ENCODE data around the gene APOC4.
"Not testable (repeated sequence)": the region's sequence is repeated elsewhere in the genome, so short reads cannot be mapped to it uniquely, and the experiment has no call there.

APOC4 gene

DNA sequence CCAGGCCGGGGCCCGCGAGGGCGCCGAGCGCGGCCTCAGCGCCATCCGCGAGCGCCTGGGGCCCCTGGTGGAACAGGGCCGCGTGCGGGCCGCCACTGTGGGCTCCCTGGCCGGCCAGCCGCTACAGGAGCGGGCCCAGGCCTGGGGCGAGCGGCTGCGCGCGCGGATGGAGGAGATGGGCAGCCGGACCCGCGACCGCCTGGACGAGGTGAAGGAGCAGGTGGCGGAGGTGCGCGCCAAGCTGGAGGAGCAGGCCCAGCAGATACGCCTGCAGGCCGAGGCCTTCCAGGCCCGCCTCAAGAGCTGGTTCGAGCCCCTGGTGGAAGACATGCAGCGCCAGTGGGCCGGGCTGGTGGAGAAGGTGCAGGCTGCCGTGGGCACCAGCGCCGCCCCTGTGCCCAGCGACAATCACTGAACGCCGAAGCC, 33.2 kb upstream of the APOC4 start:
- Mint-ChIP-seq H3K4me1 (peaks cover 8% of the 10 kb centered on the region), H3K27me3 (peaks cover 42% of the 10 kb centered on the region)

DNA sequence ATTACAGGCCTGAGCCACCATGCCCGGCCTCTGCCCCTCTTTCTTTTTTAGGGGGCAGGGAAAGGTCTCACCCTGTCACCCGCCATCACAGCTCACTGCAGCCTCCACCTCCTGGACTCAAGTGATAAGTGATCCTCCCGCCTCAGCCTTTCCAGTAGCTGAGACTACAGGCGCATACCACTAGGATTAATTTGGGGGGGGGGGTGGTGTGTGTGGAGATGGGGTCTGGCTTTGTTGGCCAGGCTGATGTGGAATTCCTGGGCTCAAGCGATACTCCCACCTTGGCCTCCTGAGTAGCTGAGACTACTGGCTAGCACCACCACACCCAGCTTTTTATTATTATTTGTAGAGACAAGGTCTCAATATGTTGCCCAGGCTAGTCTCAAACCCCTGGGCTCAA, 32.3 kb upstream of the APOC4 start:
- DNase-seq (no peak), ATAC-seq (no peak)
- Mint-ChIP-seq H3K4me3 (no peak overlapping the region), H3K27me3 (peaks cover 48% of the 10 kb centered on the region), H3K36me3 (ENCODE audit: low read depth) (no peaks in the 10 kb centered on the region), H3K27ac (no peak overlapping the region), H3K9me3 (no peaks in the 10 kb centered on the region), H3K4me1 (peaks cover 14% of the 10 kb centered on the region)

More for the DNA sequence above, 33.2 kb upstream of the APOC4 start:
- Mint-ChIP-seq H3K36me3 (ENCODE audit: low read depth) (peaks cover 2% of the 10 kb centered on the region), H3K9me3 (no peaks in the 10 kb centered on the region), H3K4me3 (no peak overlapping the region), H3K27ac (no peak overlapping the region)
- ATAC-seq (no peak), DNase-seq (no peak)

DNA sequence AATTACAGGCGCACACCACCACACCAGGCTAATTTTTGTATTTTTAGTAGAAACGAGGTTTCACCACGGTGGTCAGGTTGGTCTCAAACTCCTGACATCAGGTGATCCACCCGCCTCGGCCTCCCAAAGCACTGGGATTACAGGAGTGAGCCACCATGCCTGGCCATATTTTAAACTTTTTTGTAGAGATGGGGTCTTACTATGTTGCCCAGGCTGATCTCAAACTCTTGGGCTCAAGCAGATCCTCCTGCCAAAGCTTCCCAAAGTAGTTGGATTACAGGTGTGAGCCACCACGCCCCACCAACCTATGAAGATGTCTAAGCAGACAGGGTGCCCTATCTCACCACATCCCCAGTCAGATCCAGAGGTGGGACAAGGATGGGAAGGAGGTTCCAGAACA, 30.1 kb upstream of the APOC4 start:
- H3K36me3 Mint-ChIP-seq (ENCODE audit: low read depth); H3K4me1 Mint-ChIP-seq; ATAC-seq; H3K4me3 Mint-ChIP-seq; H3K27ac Mint-ChIP-seq; DNase-seq; H3K9me3 Mint-ChIP-seq: not testable (repeated sequence)
- peaks cover 34% of the 10 kb centered on the region for H3K27me3 Mint-ChIP-seq

DNA sequence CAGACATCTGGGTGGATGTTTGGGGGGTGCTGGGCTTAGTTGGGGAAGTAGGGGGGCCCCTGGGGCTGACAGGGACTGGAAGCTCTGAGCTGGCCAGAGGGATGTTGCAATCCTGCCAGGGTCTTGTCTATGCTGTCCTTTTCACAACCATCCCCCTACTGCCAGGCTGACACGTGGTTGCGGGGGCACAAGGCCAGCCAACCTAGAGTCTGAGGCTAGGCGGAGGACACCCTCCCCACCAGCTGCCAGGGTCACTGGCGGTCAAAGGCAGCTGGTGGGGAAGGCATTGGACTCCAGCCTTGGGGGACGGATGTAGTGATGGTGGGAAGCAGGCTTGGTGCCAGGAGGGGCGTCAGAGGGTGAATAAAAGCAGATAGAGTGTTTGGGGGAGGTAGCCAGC, 29.2 kb upstream of the APOC4 start:
- Mint-ChIP-seq H3K27ac (no peak overlapping the region), H3K27me3 (peaks cover 30% of the 10 kb centered on the region), H3K36me3 (ENCODE audit: low read depth) (no peaks in the 10 kb centered on the region), H3K4me3 (no peak overlapping the region), H3K4me1 (peaks cover 8% of the 10 kb centered on the region), H3K9me3 (no peaks in the 10 kb centered on the region)
- DNase-seq (no peak), ATAC-seq (no peak)

DNA sequence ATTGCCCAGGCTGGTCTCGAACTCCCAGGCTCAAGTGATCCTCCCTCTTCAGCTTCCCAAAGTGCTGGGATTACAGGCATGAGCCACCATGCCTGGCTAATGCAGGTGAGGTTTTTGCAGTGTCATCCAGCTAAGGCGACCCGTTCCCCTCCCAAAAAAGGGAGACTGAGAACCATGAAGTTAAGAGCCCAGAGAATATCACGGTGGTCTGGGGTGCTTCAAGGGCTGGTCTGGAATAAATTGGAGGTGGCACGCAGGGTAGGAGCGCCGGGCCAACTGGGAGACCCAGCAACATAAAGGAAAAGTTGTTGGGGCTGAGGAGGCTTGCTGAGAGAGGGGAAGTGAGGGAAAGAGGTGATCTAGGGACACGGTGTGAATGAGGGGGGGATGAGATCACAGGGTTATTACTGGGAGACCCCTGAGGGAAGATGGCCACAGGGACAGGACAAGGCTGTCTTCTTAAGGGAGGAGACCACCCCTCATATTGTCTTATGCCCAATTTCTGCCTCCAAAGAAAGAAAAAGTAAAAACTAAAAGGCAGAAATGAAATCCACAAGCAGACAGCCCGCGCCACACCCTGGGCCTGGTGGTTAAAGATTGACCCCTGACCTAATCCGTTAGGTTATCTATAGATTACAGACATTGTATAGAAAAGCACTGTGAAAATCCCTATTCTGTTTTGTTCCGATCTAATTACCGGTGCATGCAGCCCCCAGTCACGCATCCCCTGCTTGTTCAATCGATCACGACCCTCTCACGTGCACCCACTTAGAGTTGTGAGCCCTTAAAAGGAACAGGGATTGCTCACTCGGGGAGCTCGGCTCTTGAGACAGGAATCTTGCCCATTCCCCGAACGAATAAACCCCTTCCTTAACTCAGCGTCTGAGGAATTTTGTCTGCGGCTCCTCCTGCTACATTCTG, 28.3 kb upstream of the APOC4 start:
- not testable (repeated sequence) for ATAC-seq; H3K4me1 Mint-ChIP-seq; DNase-seq; H3K9me3 Mint-ChIP-seq; H3K36me3 Mint-ChIP-seq (ENCODE audit: low read depth)
- Mint-ChIP-seq H3K27ac (peak overlapping the region; percentile 35), H3K27me3 (peaks cover 27% of the 10 kb centered on the region), H3K4me3 (peak overlapping the region; percentile 84)

DNA sequence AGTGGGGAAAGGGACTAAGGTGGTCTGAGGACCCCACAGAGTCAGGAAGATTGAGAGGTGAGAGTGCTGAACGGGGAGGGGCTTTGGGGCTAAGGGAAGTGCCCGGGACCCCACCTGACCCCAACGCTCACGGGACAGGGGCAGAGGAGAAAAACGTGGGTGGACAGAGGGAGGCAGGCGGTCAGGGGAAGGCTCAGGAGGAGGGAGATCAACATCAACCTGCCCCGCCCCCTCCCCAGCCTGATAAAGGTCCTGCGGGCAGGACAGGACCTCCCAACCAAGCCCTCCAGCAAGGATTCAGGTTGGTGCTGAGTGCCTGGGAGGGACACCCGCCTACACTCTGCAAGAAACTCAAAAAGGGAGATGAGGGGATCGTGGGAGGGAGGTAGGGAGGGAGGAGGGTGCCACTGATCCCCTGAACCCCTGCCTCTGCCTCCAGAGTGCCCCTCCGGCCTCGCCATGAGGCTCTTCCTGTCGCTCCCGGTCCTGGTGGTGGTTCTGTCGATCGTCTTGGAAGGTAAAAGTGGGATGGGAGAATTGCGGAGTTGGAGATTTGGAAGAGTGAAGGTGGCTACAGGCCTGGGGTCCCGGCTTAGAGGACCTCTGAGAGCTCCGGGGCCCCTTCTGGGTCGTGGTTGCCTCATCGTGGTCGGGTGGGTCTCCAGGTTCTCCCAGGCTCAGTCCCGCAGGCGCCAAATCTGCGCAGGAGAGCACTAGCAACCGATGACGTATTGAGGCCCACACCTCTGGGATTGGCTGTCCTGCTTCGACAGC, 27.4 kb upstream of the APOC4 start, which contains the start of gene APOC1:
Gene APOC1 (plus strand): TSS at position 176 of the 774 bp plus-strand sequence. CDS start 284 bp downstream, at position 460.
- not testable (repeated sequence) for H3K4me1 Mint-ChIP-seq; H3K36me3 Mint-ChIP-seq (ENCODE audit: low read depth); H3K9me3 Mint-ChIP-seq
- peak; percentile 98 for ATAC-seq
- H3K27me3 Mint-ChIP-seq = peaks cover 27% of the 10 kb centered on the region
- DNase-seq = peak; percentile 79
- peak within 1 kb of the TSS; percentile 85 for H3K27ac Mint-ChIP-seq
- H3K4me3 Mint-ChIP-seq = peak within 1 kb of the TSS; percentile 84

DNA sequence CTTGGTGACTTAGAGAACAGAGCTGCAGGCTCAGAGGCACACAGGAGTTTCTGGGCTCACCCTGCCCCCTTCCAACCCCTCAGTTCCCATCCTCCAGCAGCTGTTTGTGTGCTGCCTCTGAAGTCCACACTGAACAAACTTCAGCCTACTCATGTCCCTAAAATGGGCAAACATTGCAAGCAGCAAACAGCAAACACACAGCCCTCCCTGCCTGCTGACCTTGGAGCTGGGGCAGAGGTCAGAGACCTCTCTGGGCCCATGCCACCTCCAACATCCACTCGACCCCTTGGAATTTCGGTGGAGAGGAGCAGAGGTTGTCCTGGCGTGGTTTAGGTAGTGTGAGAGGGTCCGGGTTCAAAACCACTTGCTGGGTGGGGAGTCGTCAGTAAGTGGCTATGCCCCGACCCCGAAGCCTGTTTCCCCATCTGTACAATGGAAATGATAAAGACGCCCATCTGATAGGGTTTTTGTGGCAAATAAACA, 17.8 kb upstream of the APOC4 start:
- ATAC-seq (no peak), DNase-seq (no peak)
- Mint-ChIP-seq H3K27ac (no peak overlapping the region), H3K4me3 (no peak overlapping the region), H3K9me3 (no peaks in the 10 kb centered on the region), H3K36me3 (ENCODE audit: low read depth) (no peaks in the 10 kb centered on the region), H3K4me1 (peaks cover 6% of the 10 kb centered on the region), H3K27me3 (peaks cover 21% of the 10 kb centered on the region)

DNA sequence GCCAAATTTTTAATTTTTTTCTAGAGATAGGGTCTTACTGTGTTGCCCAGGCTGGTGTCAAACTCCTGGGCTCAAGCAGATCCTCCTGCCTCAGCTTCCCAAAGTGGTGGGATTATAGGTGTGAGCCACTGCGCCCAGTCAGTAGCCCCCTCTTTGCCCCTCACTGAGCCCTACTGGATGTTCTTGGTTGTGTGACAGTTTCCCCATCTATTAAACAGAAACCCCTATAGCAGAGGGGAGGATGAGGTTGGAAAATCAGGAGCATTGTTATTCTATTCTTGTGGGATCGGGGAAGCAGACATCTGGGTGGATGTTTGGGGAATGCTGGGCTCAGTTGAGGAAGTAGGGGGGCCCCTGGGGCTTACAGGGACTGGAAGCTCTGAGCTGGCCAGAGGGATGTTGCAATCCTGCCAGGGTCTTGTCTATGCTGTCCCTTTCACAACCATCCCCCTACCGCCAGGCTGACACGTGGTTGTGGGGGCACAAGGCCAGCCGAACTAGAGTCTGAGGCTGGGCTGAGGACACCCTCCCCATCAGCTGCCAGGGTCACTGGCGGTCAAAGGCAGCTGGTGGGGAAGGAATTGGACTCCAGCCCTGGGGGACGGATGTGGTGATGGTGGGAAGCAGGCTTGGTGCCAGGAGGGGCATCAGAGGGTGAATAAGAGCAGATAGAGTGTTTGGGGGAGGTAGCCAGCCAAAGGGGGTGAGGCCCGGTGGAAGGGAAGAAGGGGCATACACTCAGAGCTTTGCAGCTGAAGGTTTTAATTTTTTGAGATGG, 16.7 kb upstream of the APOC4 start:
- DNase-seq (no peak), ATAC-seq (no peak)
- Mint-ChIP-seq H3K36me3 (ENCODE audit: low read depth) (no peaks in the 10 kb centered on the region), H3K4me1 (peaks cover 6% of the 10 kb centered on the region), H3K4me3 (no peak overlapping the region), H3K27me3 (peaks cover 23% of the 10 kb centered on the region), H3K9me3 (no peaks in the 10 kb centered on the region), H3K27ac (no peak overlapping the region)

DNA sequence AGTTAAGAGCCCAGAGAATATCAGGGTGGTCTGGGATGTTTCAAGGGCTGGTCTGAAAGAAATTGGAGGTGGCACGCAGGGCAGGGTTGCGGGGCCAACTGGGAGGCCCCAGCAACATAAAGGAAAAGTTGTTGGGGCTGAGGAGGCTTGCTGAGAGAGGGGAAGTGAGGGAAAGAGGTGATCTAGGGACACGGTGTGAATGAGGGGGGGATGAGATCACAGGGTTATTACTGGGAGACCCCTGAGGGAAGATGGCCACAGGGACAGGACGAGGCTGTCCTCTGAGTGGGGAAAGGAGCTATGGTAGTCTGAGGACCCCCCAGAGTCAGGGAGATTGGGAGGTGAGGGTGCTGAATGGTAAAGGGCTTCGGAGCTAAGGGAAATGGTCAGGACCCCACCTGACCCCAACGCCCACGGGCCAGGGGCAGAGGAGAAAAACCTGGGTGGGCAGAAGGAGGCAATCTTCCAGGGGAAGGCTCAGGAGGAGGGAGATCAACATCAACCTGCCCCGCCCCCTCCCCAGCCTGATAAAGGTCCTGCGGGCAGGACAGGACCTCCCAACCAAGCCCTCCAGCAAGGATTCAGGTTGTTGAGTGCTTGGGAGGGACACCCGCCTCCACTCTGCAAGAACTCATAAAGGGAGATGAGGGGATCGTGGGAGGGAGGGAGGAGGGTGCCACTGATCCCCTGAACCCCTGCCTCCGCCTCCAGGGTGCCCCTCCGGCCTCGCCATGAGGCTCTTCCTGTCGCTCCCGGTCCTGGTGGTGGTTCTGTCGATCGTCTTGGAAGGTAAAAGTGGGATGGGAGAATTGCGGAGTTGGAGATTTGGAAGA, 15.6 kb upstream of the APOC4 start:
- DNase-seq; H3K27ac Mint-ChIP-seq; H3K9me3 Mint-ChIP-seq; H3K36me3 Mint-ChIP-seq (ENCODE audit: low read depth); ATAC-seq; H3K4me3 Mint-ChIP-seq; H3K4me1 Mint-ChIP-seq: not testable (repeated sequence)
- H3K27me3 Mint-ChIP-seq = peaks cover 24% of the 10 kb centered on the region

DNA sequence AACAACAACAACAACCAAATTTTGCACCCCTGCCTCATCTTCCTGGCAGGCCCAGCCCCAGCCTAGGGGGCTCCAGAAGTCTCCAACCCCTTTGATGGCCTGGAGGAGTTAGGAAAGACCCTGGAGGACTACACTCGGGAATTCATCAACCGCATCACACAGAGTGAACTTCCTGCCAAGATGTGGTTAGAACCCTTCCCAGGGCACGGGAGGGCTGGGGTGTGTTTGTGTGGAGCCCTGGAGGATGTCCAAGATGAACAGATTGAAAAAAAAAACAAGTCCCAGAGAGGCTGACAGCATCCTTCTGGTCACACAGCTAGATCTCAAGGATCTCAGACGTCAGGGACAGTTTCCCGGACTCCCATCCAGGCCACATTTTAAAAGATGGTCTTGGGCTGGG, 14.3 kb upstream of the APOC4 start:
- Mint-ChIP-seq H3K9me3 (no peaks in the 10 kb centered on the region), H3K36me3 (ENCODE audit: low read depth) (no peaks in the 10 kb centered on the region), H3K27me3 (peaks cover 23% of the 10 kb centered on the region), H3K4me1 (peaks cover 6% of the 10 kb centered on the region), H3K27ac (no peak overlapping the region), H3K4me3 (no peak overlapping the region)
- DNase-seq = no peak
- ATAC-seq = no peak

DNA sequence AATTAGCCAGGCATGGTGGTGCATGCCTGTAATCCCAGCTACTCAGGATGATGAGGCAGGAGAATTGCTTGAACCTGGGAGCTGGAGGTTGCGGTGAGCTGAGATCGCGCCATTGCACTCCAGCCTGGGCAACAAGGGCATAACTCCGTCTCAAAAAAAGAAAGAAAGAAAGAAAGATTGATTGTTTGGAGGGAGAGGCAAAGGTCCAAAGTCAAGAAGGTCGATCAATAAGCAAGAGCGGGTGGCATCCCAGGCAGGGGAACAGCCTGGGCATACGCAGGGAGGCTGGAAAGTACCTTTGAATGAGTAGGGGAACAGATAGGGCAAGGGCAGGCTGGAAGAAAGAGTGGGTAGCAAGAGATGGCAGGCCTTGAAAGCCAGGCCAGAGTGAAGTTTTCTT, 11.9 kb upstream of the APOC4 start:
- no peaks in the 10 kb centered on the region for H3K9me3 Mint-ChIP-seq
- H3K4me1 Mint-ChIP-seq = peaks cover 6% of the 10 kb centered on the region
- peaks cover 22% of the 10 kb centered on the region for H3K27me3 Mint-ChIP-seq
- ATAC-seq = no peak
- no peak for DNase-seq
- no peak overlapping the region for H3K4me3 Mint-ChIP-seq
- no peaks in the 10 kb centered on the region for H3K36me3 Mint-ChIP-seq (ENCODE audit: low read depth)
- H3K27ac Mint-ChIP-seq = no peak overlapping the region

DNA sequence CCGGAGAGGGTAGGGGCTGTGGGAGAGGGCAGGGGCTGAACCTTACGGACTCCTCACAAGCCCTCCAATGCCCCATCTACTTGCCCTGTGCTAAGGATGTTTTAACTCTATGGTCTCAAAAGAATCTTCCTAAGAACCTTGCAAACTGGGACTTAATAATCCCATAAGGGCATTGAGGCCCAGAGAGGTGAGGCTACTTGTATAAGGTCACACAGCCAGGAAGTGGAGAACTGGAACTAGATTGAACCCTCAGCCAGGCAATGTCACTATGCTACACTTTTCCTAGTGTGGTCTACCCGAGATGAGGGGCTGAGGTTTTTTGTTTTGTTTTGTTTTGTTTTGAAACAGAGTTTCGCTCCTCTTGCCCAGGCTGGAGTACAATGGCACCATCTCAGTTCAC, 10.5 kb upstream of the APOC4 start:
- H3K27ac Mint-ChIP-seq = no peak overlapping the region
- DNase-seq = no peak
- peaks cover 9% of the 10 kb centered on the region for H3K27me3 Mint-ChIP-seq
- H3K9me3 Mint-ChIP-seq = no peaks in the 10 kb centered on the region
- H3K4me1 Mint-ChIP-seq = peaks cover 5% of the 10 kb centered on the region
- H3K4me3 Mint-ChIP-seq = no peak overlapping the region
- ATAC-seq = no peak
- H3K36me3 Mint-ChIP-seq (ENCODE audit: low read depth) = no peaks in the 10 kb centered on the region

DNA sequence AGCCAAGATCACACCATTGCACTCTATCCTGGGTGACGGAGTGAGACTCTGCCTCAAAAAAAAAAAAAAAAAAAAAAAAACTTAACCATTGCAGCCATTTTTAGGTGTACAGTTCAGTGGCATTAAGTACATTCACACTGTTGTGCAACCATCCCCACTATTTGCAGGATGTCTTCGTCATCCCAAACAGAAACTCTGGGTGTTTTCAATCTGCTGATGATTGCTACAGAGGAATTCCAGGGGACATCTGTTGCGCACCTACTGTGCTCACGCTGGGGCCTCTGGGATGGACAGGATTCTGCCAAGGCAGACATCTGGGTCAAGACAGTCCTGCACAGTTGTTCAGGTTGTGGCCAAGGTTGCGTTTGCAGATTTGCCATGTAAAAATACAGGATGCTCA, 2.4 kb upstream of the APOC4 start:
- ATAC-seq (no peak), DNase-seq (no peak)
- Mint-ChIP-seq H3K27ac (no peak overlapping the region), H3K27me3 (no peaks in the 10 kb centered on the region), H3K4me1 (no peaks in the 10 kb centered on the region), H3K4me3 (no peak overlapping the region), H3K9me3 (no peaks in the 10 kb centered on the region), H3K36me3 (ENCODE audit: low read depth) (no peaks in the 10 kb centered on the region)

Measured in activated naive CD8-positive, alpha-beta T cell treated with anti-CD3 and anti-CD28 coated beads, Interleukin-2, amount 50 U/mL, for 24 hours (primary cell).